Measurements from ENCODE around the gene CGB3. TPM values are rescaled to one million over a fixed set of nuclear protein-coding genes. Genes with fewer than 3 reads are reported as not detected.

The CGB3 gene
- total RNA-seq, 1 experiment from 2014 or later = 0.46 TPM

DNA sequence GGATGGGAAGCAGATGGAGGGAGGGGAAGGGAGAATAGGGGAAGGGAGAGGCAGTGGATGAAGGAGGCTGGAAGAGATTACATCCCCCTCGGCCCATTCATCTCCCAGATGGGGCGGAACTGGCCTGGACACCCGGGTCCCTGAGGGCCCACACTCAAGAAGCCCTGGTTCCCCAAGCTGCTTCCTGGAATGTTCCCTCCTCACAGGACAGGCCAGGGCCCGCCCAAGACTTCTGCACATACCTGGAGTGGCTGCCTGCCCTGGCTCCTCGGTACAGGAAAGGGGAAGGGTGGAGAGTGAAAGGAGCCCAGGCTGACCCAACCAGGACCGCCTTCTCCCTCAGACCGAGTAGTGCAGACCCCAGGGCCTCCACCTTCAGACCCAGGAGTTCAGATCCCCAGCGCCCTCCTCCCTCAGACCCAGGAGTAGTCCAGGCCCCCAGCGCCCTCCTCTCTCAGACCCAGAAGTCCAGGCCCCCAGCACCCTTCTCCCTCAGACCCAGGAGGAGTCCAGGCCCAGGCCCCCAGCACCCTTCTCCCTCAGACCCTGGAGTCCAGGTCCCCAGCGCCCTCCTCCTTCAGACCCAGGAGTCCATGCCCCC lies 40.0 kb upstream of the CGB3 start:
- no peak overlapping the region for H3K4ac ChIP-seq (ENCODE audit: low read depth, low read length)
- peaks cover 17% of the 10 kb centered on the region; the same call in 1 of the 2 replicates for H3K27me3 ChIP-seq (ENCODE audit: insufficient read depth, low read length)
- no peaks in the 10 kb centered on the region for H4K20me1 ChIP-seq (ENCODE audit: control insufficient read depth, insufficient read depth, insufficient read length)
- H3K79me2 ChIP-seq (ENCODE audit: insufficient read depth, low read length) = no peaks in the 10 kb centered on the region
- no peak overlapping the region for H4K91ac ChIP-seq (ENCODE audit: insufficient read length, low read depth, low read length)
- no peak overlapping the region for H2BK120ac ChIP-seq (ENCODE audit: low read depth, low read length, poor library complexity, severe bottlenecking)
- WGBS (ENCODE audit: extremely low coverage, insufficient read length, low lambda C conversion rate) = no CpG with 5 or more reads among the region's 10 CpGs
- no peak overlapping the region for H3K27ac ChIP-seq (ENCODE audit: insufficient read length, low read depth, low read length)
- no peak overlapping the region for H4K8ac ChIP-seq (replicated peaks; ENCODE audit: insufficient read length, low read depth, low read length)
- no peaks in the 10 kb centered on the region for H3K79me1 ChIP-seq (ENCODE audit: insufficient read depth, low read depth, low read length, poor library complexity, severe bottlenecking)
- no peak overlapping the region for H2BK15ac ChIP-seq (ENCODE audit: low read depth, low read length)
- no peak overlapping the region for H2AK5ac ChIP-seq (ENCODE audit: insufficient read length, low read length)
- peaks cover 3% of the 10 kb centered on the region for H3K23me2 ChIP-seq (ENCODE audit: insufficient read length, low read depth, low read length, poor library complexity, severe bottlenecking)
- no peak overlapping the region for H4K5ac ChIP-seq (ENCODE audit: insufficient read length, low read depth, low read length)
- H3K56ac ChIP-seq (ENCODE audit: insufficient read length, low read depth, low read length) = no peak overlapping the region
- H3K36me3 Mint-ChIP-seq (ENCODE audit: insufficient read depth in 1 of 3, low read depth in 3 of 3) = peaks cover 0 to 3% (median 2%) of the 10 kb centered on the region in 3 experiments; a peak in 3 of 7 replicates
- H3K27me3 Mint-ChIP-seq (ENCODE audit: low read depth) = peaks cover 76% of the 10 kb centered on the region
- H3K4me2 ChIP-seq (ENCODE audit: insufficient read depth, insufficient read length, low read length) = peak overlapping the region; percentile 62
- DNase-seq = peak; percentile 68
- H2BK12ac ChIP-seq (ENCODE audit: insufficient read length, low read depth, low read length) = no peak overlapping the region
- H3K9me3 Mint-ChIP-seq = peaks cover 2 to 9% of the 10 kb centered on the region in 2 experiments; a peak in 3 of 5 replicates
- H3K23ac ChIP-seq (ENCODE audit: insufficient read length, low read depth, low read length) = no peak overlapping the region
- H3K18ac ChIP-seq (ENCODE audit: insufficient read length, low read depth, low read length) = no peak overlapping the region
- H3K4me1 Mint-ChIP-seq = peaks cover 29 to 44% of the 10 kb centered on the region in 2 experiments
- no peak overlapping the region for H3K14ac ChIP-seq (ENCODE audit: insufficient read depth, low read length)
- H3K4me1 ChIP-seq (ENCODE audit: insufficient read depth, low read length) = peaks cover 2% of the 10 kb centered on the region; the same call in 1 of the 2 replicates
- TF ChIP-seq, protein P1, sequence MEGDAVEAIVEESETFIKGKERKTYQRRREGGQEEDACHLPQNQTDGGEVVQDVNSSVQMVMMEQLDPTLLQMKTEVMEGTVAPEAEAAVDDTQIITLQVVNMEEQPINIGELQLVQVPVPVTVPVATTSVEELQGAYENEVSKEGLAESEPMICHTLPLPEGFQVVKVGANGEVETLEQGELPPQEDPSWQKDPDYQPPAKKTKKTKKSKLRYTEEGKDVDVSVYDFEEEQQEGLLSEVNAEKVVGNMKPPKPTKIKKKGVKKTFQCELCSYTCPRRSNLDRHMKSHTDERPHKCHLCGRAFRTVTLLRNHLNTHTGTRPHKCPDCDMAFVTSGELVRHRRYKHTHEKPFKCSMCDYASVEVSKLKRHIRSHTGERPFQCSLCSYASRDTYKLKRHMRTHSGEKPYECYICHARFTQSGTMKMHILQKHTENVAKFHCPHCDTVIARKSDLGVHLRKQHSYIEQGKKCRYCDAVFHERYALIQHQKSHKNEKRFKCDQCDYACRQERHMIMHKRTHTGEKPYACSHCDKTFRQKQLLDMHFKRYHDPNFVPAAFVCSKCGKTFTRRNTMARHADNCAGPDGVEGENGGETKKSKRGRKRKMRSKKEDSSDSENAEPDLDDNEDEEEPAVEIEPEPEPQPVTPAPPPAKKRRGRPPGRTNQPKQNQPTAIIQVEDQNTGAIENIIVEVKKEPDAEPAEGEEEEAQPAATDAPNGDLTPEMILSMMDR (conservative IDR thresholded peaks at IDR 0.05) = no peak
- no peak overlapping the region for H2BK5ac ChIP-seq (ENCODE audit: insufficient read length, low read length)
- no peaks in the 10 kb centered on the region for H3K9me3 ChIP-seq (ENCODE audit: control insufficient read depth, low read depth, low read length)
- H3T11ph ChIP-seq (ENCODE audit: low read length) = no peak overlapping the region
- no peak overlapping the region for H3K27ac Mint-ChIP-seq
- H2AFZ ChIP-seq (ENCODE audit: low read length) = no peak overlapping the region
- no peak overlapping the region for H2BK20ac ChIP-seq (ENCODE audit: low read depth, low read length, poor library complexity, severe bottlenecking)
- H3K4me3 Mint-ChIP-seq = peak overlapping the region; percentile 50 to 75
- H3K9ac ChIP-seq (ENCODE audit: extremely low read depth, insufficient read length, low read length) = no peak overlapping the region
